Left lobe of liver (tissue), 2 donors: ENCODE measurements around the gene PTCD3. TPM values are rescaled to one million over a fixed set of nuclear protein-coding genes. Genes with fewer than 3 reads are reported as not detected.

Source experiments
- ATAC-seq: fragments of 200-7000 bp; cut with Tn5 transposase; one replicate; pipeline ENCODE4 v1.9.1; 2020; ENCODE audit warnings: mild to moderate bottlenecking, moderate library complexity
- DNase-seq: peaks from one replicate; pipeline ENCODE4 v3.0.0-alpha.2; 2020; ENCODE audit warnings: low spot score
- total RNA-seq: library from RNA; stranded (reverse); gene quantifications from one replicate; pipeline ENCODE4 v1.2.1, GENCODE V29; 2021
- donor health status: DM: no; HTN: no; CAD: no; lungs with moderate emphysema.
- donor health status: DM: no; HTN: yes; CAD: no.

The PTCD3 gene
- total RNA-seq, result 44.9 TPM

GRCh38 chr2:86105969-86106945, at the start of gene PTCD3:
PTCD3 (plus strand) TSS chr2:86106235; CDS start chr2:86106248, 13 bp downstream.
- DNase-seq (peak; percentile 94), ATAC-seq (peak; percentile 93)

- ATAC-seq (no peak), DNase-seq (no peak)
These were observed 49.3 kb upstream of the PTCD3 start for GRCh38 chr2:86056590-86057331.

GRCh38 chr2:86062043-86062442, 44.0 kb upstream of the PTCD3 start:
- DNase-seq (no peak), ATAC-seq (peak; percentile 83)

- no peak for DNase-seq
- ATAC-seq, result no peak
These were observed 42.0 kb upstream of the PTCD3 start for GRCh38 chr2:86064006-86064405.

GRCh38 chr2:86065512-86065911, 40.5 kb upstream of the PTCD3 start:
- ATAC-seq (no peak), DNase-seq (no peak)

GRCh38 chr2:86066007-86066578, 39.9 kb upstream of the PTCD3 start:
- DNase-seq (no peak), ATAC-seq (no peak)

GRCh38 chr2:86066915-86067314, 39.1 kb upstream of the PTCD3 start:
- DNase-seq (no peak), ATAC-seq (no peak)

GRCh38 chr2:86068136-86068588, 37.9 kb upstream of the PTCD3 start:
- ATAC-seq (no peak), DNase-seq (no peak)

GRCh38 chr2:86068648-86069047, 37.4 kb upstream of the PTCD3 start:
- no peak for DNase-seq
- no peak for ATAC-seq

GRCh38 chr2:86069091-86069685, 36.8 kb upstream of the PTCD3 start:
- ATAC-seq (no peak), DNase-seq (no peak)

GRCh38 chr2:86069783-86070339, 36.2 kb upstream of the PTCD3 start:
- DNase-seq (no peak), ATAC-seq (no peak)

GRCh38 chr2:86070868-86071267, 35.2 kb upstream of the PTCD3 start:
- DNase-seq (no peak), ATAC-seq (no peak)

GRCh38 chr2:86072271-86072858, 33.7 kb upstream of the PTCD3 start:
- peak; percentile 96 for ATAC-seq
- DNase-seq, result peak; percentile 95

- ATAC-seq (peak; percentile 39), DNase-seq (no peak)
These were observed 32.8 kb upstream of the PTCD3 start for GRCh38 chr2:86073225-86073624.

- ATAC-seq, result no peak
- no peak for DNase-seq
These were observed 31.8 kb upstream of the PTCD3 start for GRCh38 chr2:86074256-86074655.

GRCh38 chr2:86074811-86075210, 31.2 kb upstream of the PTCD3 start:
- DNase-seq, result no peak
- ATAC-seq, result no peak

GRCh38 chr2:86075886-86076285, 30.1 kb upstream of the PTCD3 start:
- no peak for ATAC-seq
- no peak for DNase-seq

- DNase-seq, result no peak
- peak; percentile 74 for ATAC-seq
These were observed 27.1 kb upstream of the PTCD3 start for GRCh38 chr2:86078774-86079545.
